Measurements from ENCODE around the gene CNTRL.

- TF ChIP-seq CTCF (IDR thresholded peaks at IDR 0.05) (no peak), POLR2A (IDR thresholded peaks at IDR 0.05) (no peak)
Measured at GRCh38 chr9:121140162-121140561, 65.4 kb downstream of the CNTRL start.
